GM12872 (cell line): ENCODE results near the gene DYNC2I2.

Experiments used
- TF ChIP-seq, protein P1 (sequence below): IDR thresholded peaks from 3 replicates; pipeline ENCODE4 v1.5.1; 2011; ENCODE audit warnings: low read depth, mild to moderate bottlenecking, low read length, moderate library complexity; ENCODE audit not compliant: insufficient read depth

Gene DYNC2I2

GRCh38 chr9:128595471-128595870 lies 61.2 kb downstream of the DYNC2I2 start:
- TF ChIP-seq, protein P1, sequence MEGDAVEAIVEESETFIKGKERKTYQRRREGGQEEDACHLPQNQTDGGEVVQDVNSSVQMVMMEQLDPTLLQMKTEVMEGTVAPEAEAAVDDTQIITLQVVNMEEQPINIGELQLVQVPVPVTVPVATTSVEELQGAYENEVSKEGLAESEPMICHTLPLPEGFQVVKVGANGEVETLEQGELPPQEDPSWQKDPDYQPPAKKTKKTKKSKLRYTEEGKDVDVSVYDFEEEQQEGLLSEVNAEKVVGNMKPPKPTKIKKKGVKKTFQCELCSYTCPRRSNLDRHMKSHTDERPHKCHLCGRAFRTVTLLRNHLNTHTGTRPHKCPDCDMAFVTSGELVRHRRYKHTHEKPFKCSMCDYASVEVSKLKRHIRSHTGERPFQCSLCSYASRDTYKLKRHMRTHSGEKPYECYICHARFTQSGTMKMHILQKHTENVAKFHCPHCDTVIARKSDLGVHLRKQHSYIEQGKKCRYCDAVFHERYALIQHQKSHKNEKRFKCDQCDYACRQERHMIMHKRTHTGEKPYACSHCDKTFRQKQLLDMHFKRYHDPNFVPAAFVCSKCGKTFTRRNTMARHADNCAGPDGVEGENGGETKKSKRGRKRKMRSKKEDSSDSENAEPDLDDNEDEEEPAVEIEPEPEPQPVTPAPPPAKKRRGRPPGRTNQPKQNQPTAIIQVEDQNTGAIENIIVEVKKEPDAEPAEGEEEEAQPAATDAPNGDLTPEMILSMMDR: no peak

DNA sequence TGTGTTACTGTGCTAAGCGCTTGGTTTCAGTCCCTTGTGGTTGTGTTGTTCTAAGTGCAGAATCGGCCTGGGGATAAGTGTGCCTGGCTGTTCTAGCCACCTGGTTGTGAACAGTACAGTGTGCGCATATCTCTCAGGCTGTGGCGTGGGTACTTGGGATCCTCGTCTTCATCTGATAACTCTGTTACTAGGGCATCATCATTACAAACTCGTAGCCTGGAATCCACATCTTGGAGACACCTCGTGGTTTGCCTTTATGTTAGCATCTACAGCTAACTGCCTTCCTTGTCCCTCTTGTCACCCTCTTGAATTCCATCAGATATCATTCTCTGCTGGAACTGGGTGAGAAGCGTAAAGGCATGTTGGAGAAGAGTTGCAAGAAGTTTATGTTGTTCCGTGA lies 62.8 kb downstream of the DYNC2I2 start:
- TF ChIP-seq, protein P1: no peak

DNA sequence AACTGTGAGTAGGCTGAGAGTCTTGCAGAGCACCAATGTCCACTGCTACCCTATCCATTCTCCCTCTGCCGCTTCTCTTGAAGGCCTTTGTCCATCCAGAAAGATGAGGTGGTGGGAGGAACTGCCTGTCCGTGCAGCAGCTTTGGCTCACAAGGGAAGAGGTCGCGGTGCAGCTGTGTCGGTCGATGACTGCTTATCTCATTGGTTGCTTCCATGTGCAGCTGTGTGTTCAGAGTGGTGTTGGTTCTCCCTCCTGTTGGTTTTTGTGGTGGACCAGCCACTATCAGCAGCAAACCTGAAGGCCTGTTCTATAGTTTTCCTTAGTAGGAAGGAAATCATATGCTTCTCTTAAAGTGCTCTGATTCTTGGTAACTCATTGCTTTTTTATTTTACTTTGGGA lies 63.6 kb downstream of the DYNC2I2 start:
- TF ChIP-seq, protein P1: no peak

DNA sequence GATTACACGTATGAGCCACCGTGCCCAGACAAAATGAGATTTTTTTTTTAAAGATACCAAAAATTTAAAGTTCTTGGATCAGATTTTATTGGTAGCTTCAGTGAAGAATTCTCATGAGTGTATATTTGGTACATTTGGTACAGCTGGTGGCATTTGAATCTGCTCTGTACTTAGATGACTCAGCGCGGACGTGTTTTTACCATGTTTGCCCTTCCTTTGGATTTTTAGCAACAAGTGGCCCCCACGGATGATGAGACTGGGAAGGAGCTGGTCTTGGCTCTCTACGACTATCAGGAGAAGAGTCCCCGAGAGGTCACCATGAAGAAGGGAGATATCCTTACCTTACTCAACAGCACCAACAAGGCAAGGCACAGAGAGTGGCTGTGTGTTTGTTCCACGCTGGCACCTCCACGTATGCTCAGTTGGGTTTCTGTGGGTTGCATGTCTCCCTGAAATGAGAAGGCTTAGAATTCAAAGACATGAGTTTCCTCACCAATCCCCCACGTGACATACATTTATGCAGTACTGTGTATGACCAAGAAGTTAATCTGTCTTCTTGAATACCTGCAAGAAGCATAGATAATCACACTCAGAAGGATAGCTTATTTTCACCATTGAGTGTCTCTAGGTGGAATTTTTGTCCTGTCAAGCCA lies 67.9 kb downstream of the DYNC2I2 start:
- TF ChIP-seq, protein P1: no peak

DNA sequence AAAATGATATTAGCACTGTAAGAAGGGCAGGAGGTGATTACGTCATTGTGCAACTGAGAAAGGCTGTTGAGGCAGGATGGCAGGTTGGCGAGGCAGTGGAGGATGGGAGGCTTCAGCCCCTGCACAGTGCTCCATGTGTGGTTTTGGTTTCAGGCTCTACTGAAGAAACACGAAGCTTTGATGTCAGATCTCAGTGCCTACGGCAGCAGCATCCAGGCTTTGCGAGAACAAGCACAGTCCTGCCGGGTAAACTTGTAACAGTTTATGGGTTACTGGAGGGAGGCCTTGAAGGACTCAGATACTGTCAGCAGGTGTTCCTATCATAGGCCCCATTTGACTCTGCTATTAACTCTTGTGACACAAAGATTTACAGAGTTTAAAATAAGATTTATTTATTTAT lies 69.2 kb downstream of the DYNC2I2 start:
- TF ChIP-seq, protein P1: no peak
